CD4-positive, alpha-beta T cell treated with Interleukin-17A for 4 hours (primary cell): ENCODE measurements around the gene MKI67.
A peak's percentile ranks its signal among the peaks of the same experiment; 100 is the strongest.
"Not testable (repeated sequence)": the region's sequence is repeated elsewhere in the genome, so short reads cannot be mapped to it uniquely, and the experiment has no call there.

Experiments
- DNase-seq: peaks from one replicate; pipeline ENCODE4 v3.0.0-alpha.2; 2020; ENCODE audit warnings: mixed read lengths

The MKI67 gene

DNA sequence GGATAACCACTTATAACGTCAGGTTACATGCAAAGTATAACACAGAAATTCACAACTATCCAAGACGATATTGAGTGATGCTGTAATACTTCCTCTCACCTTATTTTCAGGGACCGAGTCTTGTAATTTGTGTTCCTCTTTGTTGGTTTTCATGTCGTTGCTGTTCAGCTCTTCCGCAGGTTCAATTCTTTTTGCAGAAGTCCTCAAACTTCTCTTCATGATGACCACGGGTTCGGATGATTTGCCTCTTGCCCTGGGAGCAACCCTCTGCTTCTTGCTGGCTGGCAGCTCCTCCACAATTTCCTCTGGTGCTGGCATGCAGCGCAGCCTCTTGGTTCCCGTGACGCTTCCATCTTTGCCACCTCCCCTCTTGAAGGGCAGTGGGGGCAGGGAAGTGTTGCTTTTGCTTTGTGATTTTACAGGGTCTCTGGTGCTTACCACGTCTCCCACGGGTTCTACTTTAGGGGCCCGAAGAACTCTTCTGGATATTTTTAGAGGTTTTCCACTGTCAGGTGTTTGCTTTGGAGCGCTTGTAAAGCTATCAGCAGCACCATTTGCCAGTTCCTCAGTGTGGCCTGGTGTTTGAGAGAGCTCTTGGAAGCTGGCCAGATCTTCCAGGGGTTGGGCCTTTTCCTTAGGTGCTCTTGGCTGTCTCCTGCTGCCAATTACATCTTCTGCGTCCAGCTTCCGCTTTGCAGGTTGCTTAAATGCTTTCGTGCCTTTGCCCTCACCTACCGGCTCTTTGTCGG, 23.6 kb downstream of the MKI67 start:
- no peak for DNase-seq

DNA sequence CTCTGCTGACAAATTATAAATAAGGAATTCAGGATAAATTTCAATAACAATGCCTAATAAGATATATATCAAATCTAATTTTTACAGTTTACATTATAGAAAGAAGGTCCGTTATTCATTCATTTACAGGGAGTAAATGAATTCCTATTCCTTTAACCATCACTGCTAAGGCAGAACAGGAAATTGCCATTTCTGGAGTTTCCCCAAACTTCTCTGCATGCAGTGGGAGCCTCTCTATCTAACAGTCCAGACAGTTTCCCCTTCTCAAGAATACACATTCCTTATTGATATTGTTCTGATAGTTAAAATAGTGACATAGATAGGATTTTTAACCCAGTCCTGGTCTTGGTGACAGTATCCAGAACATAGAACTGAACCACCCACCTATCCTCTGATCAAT, 24.3 kb downstream of the MKI67 start:
- no peak for DNase-seq

DNA sequence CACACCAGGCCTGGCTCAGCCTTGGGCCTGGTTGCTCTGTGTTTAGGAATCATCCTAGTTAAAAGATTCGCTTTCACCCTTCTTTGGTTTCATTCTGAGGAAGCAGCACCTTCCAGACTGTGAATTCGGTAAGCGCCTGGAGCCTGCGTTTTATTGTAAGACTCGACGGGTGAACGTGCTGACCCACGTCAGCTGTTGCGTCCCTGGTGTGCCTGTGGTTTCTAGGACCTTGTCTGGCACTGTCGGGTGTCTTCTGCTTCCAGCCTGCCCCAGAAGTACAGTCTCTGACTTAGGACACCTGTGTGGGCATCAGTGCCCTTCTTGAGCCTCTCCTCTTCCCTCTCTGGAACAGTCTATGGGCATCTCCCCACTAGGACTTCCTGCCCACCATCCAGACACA, 26.3 kb downstream of the MKI67 start:
- no peak for DNase-seq

DNA sequence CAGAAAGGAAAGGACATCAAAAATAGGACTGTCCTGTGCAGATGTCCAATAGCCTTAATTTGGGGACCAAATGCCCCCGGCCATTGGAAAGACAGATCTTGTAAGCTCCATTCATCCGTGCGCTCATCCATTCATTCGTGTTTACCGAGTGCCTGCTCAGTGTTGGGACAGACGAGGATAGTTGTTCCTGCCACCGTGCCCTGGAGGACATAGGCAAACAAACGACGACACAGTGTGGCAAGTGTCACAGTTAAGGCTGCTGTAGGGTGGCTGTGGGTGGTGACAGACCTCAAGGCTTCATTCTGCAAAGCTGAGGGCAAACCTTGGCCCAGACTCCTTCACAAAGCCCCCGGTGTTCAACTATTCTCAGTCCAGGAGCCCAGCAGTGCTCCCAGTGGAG, 27.6 kb downstream of the MKI67 start:
- DNase-seq, result no peak

DNA sequence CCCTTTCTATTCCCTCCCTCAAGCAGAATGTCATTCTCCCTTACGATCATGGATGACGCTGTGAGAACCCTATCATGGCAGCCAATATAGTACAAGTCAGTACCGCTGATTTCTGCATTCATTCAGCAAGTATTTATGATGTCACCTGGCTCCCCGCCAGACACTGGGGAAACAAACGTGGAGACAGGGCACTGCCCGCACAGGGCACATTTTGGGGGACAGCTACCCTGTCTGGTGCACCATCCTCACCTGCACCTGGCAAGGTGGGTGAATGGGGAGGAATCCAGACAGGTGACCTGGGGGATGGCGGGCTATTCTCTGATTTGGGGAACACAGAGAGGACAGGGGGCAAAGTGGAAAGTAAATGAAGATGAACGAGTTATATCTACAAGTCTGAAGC, 28.4 kb downstream of the MKI67 start:
- DNase-seq, result no peak

DNA sequence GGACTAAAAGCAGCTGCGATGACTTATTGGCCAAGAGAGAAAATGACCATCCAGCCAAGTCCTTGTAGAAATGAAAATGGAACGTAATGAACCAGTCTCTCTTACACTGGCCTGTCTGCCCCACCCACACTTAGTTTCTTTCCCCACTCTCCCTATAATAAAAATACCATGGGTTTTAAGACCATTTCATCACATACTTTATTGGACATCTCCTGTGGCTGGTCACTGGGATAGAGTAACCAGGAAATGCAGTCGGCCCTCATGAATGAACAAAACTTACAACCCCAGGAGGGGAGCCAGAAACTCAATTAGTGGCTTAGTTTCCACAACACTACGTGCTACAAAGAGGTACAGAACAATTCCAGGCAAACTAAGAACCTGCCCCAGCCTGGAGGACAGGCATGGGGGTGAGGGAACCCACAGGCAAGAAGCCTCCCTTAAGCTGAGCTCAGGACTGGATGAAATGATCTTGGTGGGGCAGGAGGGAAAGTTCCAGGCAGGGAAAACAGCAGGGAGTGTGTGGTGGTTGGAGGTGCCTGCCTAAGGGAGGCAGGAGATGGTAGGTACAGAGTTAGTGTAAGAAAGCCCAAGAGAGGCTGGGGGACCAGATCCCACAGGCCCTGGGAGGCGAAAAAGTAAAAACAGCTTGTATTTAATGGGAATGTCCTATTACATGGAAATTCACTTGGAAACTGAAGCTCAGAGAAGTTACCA, 29.6 kb downstream of the MKI67 start:
- DNase-seq, result no peak

DNA sequence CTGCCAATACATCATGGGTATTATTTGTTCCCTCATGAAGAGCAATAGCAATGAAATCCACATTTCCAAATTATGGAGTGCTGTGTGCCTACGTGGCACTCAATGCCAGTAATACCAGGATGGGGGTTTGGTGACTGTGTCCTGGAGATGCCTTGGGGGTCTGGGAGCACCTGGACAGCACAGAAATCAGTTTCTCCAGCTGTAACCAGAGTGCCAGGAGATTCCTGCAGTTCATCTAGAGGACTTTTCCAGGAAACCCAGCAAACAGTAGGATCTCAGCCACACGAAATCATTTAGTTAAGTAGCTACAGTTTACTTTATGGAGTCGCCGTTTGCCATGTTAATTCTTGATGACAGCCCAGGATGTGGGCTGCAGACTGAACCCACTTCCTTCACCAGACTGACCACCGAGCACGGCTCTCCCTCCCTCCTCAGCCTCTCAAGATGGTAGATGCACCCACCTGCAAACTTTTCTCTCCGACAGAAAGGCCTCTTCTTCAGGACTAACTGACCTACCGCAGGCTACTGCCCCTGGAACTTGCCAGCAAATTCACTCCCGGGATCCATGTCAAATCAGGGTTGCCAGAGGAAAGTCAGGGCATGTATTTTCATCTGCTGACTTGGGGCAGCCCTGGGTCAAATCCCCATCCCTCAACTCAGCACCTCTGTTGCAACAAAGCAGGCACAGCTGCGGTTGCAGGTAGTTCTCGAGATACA, 30.3 kb downstream of the MKI67 start:
- no peak for DNase-seq

DNA sequence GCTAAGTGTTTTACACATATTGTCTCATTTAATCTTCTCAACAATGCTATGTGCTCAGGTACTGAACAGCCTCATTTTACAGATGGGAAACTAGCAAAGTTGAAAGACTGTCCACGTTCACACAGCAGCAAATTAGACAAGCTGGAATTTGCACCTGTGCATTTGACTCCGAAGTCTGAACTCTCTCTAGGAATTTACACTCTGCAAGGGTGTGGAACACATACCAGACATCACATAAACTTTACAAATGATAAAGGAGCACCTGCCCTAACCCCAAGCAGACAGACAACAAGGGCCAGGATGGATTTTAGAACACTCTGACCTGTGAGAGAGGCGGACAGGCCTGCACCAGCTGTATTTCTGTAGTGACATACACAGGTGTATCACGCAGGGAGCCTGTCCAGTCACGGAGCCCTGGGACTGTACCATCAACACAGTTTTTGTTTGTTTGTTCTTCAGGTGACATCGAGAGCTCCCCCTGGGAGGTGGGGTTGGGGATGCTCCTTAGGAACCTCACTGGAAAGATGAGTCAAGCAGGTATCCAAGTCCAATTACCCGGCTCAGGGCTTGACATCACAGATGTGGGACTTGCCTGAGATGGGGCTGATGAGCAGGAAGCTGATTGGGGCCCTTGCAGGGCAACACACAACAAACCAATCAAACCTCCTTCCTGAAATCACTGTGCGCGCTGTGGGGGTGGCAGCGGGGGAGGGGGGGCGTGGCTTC, 31.0 kb downstream of the MKI67 start:
- peak; percentile 76 for DNase-seq

DNA sequence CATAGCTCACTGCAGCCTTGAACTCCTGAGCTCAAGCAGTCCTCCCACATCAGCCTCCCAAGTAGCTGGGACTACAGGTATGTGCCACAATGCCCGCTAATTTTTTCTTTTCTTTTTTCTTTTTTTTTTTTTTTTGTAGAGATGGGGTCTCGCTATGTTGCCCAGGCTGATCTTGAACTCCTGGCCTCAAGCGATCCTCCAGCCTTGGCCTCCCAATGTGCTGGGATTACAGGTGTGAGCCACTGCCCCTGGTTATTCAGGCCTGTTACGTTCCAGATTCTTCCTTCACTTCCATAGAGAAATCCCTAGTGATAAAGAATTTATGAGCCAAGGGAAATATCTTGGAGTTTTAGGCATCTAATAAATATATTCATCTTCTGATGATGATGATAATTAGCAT, 31.6 kb downstream of the MKI67 start:
- DNase-seq, result not testable (repeated sequence)

DNA sequence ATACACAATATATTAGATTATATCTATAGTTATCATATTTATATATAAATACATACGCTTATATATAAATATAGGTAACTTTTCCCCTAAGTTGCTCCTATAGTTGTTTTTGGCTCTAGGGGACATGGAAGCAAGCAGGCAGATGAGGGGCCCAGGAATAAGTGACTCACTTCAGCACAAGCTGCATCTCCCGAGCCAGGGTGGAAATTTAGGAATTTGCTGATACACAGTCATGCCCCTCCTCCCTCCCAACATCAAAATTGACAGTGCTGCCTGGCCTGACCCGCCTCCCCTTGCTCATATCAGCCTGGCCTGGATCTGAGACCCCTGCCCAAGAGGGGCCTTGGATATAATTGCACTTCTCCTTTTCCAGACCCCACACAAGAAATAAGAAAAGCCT, 33.8 kb downstream of the MKI67 start:
- DNase-seq, result no peak

DNA sequence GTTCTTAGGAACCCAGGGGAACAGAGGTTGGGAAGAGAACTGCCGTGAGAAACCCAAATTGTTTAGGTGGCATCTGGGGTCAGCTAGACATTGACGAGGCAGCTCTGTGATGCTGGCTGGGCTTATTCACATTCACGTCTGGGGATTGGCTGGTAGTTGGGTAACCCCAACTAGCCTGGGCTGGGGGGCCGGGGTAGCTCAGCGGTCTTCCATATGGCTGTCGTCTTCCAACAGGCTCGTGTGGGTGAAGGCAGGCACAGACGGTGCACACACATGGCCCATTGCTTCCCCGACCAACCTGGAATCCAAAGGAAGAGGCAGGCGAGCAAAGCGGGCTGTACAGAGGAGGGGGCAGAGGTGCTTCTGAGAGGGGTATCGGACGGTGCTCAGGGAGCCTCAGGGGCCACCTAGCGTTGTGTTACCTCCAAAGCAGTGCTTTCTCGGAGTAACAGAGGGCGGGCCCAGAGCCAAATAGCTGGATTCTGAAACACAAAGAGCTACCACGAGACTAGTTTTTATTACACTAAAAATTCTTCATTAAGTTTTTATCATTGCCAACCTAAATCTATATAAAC, 34.5 kb downstream of the MKI67 start:
- no peak for DNase-seq

DNA sequence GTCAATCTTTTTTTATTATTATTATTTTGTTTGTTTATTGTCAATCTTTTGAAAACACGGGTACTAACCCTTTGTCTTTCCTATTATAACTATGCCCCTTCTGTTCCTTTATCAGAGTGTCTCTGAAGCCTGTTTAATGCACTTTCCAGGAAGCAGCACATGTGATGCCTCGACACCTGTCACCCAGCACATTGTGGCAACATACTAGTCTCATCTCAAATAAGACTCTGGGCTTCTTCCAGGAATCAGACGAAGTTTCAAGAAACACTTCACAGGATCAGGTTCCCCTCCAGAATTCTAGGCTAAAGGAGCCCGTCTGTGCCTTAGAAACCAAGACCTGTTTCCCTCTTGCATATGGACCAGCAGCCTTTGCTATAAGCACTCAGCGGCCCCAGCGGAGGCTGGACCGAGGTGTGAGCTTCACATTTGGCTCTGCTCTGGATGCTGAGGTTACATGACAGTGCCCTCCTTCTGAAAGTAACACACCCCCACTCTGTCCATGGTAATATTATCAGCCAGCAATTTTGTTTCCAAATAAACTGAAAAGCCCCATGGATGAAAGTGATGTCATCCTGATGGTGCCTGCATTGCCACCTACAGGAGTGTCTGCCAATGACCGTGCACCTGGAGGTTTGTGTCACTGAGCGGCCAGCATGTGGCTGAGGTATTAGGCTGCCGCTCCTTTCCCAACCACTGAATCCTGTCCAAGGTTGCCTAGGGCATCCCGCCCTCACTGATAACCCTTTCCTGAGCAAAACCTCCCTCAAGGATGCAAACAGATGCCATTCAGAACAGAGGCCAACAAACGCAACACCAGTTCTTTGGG, 38.1 kb downstream of the MKI67 start:
- DNase-seq, result no peak

DNA sequence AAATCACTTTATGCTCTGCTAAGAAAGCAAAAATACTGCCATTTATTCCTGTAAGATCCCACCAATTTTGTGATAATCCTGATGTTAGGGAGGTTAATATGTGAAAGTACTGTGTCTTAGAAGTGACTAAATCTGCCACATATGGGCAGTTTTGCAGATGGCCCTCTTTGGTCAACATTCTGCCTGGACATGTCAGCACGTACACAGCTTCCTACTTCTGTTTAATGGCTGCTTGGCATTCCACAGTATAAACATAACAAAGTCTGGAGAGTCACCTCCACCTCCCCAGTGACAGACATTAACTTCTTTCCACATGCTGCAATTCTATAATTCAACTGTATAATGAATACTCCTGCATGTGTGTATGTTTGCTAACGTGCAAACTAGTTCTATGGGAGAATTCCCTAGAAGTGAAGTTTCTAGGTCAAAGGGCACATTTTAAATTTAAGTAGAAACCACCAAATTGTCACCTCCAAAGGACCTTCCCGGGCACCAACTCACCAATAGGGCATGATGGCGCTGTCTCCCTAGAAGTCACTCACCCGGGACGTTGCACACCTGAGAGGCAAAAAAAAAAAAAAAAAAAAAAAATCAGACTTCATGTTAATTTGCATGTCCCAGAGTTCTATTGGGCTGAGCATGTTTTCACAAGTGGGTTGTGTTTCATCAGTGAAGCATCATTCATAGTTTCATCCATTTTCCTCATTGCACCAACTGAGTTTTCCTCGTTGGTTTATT, 38.9 kb downstream of the MKI67 start:
- no peak for DNase-seq

DNA sequence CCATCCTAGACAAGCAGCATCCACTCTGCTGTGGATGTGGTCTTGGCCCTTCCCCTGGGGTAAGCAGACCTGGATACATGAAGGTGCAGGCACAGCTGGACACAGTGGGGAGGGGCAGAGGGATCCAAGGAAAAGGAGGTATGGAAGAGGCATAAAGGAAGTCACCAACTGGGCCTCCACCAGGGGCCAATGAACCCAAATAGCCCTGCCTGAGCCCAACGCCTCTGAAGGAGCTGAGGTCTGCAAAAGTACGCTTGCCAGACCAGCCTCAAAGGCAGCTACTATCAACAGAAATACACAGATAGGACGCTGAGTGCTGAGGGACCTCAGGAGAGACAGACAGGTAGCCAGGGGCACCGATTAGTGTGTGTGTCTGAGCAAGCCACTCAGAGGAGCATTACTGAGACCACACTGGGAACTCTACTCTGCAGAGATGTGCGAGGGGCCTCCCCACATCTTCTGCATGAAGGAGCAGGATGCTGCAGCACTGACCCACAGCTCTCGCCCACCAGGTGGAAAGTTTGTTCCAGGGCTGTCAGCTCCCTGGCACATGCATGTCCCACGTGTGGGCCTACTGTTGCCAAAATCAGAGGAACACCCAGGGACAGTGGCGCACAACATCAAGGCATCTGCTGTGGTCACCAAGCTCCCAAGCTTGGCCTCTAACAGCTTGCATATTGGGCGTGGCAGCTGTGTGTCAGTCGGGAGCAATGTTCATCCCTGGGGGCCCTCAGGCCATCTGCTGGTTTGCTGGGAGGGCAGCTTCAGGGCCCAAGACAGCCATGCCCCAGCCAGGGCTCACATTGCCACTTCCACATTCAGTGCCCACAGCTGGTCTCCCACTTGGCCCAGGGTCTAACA, 40.0 kb downstream of the MKI67 start:
- no peak for DNase-seq

DNA sequence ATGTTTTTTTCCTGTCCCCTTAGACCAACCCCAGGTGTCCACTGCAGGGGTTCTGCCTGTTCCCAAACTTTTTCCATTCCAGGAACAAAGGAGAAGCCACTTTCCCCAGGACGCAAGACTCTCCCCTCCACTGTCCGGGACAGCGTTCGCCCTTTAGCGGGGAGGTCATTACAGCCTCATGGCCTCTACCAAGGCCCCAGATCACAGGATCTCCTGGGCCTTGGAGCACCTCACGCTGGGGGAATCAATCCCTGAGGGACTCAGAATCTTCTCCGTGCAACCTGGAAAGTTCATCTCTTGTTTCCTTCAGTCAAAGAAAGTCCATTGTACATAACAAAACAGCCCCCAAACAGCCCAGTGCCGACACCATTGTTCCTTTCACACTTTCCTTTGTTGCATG, 41.2 kb downstream of the MKI67 start:
- no peak for DNase-seq

DNA sequence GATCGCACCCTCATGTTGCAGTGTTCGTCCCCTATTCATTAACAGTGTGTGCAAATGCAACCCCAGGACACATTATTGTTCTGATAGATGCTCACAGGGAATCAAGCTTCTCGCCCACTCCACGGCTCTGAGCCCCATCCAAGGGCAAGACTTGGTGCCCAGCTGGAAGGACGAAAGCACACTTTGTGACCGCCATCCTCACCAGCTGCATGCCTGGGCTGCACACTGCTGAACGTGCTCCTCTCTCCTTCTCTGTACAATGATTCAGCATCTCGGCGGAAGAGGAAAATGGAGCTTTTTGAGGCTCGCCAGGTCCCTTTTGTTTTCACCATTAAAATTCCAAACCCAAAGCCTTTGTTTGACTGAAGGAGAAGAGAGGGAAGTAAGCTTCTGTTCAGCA, 41.9 kb downstream of the MKI67 start:
- no peak for DNase-seq

DNA sequence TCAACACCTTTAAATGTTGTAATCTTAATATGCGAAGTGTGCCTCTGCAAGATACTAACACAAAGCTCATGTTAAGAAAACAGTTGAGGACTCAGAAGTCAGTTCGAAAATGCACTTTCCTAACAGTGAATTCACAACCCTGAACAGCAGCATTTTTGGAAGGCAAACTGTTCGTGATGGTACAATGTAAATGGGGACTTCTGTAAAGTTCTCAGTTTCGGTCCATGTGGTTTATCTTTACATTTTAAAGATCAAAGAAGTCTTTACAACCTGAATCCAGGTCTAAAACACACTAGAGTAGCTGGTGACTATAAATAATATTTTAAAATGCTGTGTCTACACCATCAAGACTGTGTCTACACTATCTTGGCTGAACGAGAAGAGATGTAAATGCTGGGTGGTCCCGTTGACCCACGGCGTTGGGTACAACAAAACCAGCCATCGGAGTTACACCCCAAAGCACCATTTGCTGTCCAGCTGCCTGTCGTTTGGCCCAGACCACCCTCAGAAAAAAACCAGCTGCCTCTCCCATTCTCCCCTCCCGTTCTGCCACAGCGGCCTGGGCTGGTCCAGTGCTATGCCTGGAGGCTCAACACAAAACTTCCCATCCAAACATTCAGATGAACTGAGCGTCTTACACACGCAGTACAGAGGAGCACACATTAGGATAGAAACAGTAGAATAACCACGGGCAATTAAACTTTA, 42.9 kb downstream of the MKI67 start:
- DNase-seq, result no peak

DNA sequence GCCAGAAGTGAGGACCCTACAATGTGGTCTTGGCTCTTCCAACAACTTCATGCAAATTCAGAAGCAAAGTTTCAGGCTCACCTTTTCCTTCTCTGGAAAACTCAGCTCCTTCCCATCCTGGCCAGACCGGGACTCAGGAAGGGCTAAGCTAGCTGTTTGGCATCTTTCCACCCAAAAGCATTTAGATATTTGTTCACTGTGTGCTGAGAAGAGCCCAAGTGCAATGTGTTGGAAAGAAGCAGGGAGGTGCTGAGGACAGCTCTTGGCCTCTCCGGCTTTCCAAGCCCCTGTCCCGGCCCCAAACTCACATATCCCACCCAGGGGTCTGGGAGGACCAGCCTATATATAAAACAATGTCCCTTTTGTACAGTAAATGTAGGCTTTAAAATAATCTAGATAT, 44.5 kb downstream of the MKI67 start:
- DNase-seq, result no peak

DNA sequence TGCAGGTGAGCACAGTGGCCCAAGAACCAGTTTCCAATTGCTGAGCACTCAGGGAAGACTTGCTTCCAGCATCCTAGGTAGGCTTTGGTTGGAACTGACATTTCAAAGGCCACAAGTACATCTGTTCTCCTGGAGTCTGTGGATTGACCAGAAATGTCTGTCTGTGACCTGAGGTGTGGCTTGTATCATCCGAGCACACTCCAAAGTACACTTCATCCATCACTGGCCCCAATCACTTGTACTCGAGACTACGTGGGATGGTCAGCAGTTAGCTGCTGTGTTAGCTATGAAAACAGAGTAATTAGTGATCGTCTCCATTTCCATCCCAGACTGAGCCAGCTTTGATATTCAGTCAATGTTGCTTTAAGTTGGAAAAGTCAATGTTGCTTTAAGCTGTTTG, 45.0 kb downstream of the MKI67 start:
- DNase-seq, result no peak

DNA sequence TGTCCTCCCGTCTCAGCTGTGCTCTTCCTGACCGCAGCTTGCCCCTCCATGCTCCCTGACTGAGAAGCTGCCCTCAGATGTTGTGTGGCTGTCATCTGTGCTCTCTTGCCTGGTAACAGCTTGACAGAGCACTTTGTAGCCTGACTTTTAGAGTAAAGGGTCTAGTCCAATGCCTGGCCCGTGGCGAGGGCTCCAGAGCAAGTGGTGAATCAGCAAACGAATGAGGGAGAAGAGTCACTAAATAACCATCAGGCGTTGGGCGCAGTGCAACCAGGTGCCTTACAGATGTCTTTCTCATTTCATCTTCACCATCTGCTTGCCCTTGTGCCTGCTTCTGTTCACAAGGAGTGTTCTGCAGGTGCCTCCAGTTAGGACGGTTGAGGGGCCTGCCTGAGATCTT, 45.6 kb downstream of the MKI67 start:
- no peak for DNase-seq
